Measurements from ENCODE around the gene HLA-DRA.
"Not testable (repeated sequence)": the region's sequence is repeated elsewhere in the genome, so short reads cannot be mapped to it uniquely, and the experiment has no call there.

HLA-DRA gene

GRCh38 chr6:32432050-32432450 is 7.6 kb upstream of the HLA-DRA start:
- peak; percentile 66 for DNase-seq

GRCh38 chr6:32433950-32434349 is 5.7 kb upstream of the HLA-DRA start:
- DNase-seq: not testable (repeated sequence)

- no peak for DNase-seq
Measured at GRCh38 chr6:32436186-32436585, 3.5 kb upstream of the HLA-DRA start.

DNA sequence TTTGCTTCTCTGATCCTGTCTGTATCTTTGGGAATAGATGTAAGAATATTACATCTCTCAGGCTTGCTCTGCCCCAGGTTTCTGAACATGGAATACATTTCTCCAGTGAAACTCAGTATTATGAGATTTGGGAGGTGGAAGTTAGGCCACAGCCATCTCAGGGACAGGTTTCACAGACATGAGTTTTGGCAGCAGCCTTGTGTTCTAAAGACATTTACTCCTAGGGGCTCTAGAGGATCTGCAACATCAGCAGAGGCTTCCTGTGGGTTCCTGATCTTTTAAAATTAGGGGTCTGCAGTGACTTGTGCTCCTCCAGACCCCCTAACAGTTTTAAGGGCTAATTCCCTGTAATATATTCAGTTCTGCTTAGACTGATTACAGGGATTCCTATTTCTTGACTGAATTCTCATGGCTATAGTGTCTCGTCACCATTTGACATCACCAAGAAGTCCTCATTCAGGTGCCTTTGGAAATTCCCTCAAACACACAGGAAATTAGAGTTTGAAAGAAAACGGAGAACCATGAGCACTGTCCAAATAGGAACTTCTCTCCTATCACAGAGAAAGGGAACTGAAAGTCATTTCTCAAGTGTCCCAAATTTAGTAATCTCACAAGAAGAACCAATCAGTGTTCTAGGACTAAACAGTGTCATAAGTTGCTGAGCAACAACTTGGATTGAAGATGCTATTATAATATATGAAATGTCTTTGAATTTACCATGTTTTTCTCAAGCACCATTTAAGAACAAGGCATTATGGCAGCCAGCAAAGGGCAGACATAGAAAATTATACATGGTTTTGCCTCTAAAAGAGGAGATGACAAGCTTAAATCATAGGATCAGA is 2.5 kb upstream of the HLA-DRA start:
- peak; percentile 97 for DNase-seq

- DNase-seq: no peak
Measured at GRCh38 chr6:32439139-32439538, 548 bp upstream of the HLA-DRA start.

DNA sequence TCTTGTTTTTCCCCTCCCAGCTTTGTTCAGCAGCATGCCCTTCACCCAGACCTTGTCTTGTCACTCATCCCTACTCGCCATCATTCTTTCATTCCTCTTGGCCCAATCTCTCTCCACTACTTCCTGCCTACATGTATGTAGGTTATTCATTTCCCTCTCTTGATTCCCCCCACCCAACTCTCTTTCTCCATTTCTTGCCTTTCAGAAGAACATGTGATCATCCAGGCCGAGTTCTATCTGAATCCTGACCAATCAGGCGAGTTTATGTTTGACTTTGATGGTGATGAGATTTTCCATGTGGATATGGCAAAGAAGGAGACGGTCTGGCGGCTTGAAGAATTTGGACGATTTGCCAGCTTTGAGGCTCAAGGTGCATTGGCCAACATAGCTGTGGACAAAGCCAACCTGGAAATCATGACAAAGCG is 2.6 kb downstream of the HLA-DRA start:
- no peak for DNase-seq

- no peak for DNase-seq
Measured at GRCh38 chr6:32442977-32443552, 3.4 kb downstream of the HLA-DRA start.

DNA sequence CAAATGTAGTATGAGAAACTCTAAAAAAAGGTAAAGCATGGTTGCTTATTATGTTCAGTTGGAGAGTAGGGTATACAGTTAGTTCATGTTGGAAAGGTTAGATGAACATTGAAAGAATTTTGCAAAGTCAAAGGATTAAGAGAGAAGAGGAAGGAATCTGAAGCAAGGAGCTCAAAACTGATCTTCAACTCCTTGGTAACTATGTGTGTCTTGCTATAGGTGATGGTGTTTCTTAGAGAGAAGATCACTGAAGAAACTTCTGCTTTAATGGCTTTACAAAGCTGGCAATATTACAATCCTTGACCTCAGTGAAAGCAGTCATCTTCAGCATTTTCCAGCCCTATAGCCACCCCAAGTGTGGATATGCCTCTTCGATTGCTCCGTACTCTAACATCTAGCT is 4.7 kb downstream of the HLA-DRA start:
- DNase-seq: no peak

- no peak for DNase-seq
Measured at GRCh38 chr6:32445321-32445854, 5.7 kb downstream of the HLA-DRA start.

- DNase-seq: no peak
Measured at GRCh38 chr6:32447932-32448331, 8.2 kb downstream of the HLA-DRA start.

DNA sequence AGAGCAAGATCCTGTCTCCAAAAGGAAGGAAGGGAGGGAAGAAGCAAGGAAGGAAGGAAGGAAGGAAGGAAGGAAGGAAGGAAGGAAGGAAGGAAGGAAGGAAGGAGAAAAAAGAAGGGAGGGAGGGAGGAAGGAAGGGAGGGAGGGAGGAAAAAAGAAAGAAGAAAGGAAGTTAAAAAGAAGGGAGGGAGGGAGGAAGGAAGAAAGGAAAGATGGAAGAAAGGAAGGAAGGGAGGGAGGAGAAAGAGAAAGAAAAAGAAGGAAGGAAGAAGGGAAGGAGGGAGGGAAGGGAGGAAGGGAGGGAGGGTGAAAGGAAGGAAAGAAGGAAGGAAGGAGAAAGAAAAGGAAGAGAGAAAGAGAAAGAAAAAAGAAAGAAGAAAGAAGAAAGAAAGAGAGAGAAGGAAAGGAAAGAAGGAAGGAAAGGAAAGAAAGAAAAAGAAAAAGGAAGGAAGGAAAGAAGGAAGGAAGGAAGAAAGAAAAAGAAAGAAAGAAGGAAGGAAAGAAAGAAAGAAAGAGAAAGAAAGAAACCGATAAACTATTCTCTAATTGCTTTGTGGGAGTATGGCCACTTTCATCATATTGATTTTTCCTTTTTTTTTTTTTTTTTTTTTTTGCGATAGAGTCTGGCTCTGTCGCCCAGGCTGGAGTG is 9.5 kb downstream of the HLA-DRA start:
- DNase-seq: no peak

DNA sequence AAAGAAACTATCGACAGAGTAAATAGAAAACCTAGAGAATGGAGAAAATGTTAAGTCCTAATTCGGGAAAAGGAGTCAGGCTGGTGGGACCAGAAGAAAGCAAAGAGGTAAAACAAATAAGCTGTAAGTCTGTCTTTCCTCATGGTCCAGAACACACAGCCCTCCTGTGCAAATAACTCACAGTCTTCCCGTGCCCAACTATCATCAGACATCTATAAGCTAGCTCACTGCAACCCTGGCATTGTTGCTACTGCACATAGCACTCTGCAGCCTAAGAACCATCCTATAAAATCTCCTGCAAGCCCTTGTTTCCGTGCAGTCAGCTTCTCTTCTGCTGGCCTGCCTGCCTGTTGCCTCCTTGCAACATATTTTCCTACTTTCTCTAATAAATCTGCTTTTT is 17.4 kb downstream of the HLA-DRA start:
- DNase-seq: no peak

- DNase-seq: no peak
Measured at GRCh38 chr6:32459781-32460424, 20.2 kb downstream of the HLA-DRA start.

- no peak for DNase-seq
Measured at GRCh38 chr6:32460528-32460927, 20.8 kb downstream of the HLA-DRA start.

DNA sequence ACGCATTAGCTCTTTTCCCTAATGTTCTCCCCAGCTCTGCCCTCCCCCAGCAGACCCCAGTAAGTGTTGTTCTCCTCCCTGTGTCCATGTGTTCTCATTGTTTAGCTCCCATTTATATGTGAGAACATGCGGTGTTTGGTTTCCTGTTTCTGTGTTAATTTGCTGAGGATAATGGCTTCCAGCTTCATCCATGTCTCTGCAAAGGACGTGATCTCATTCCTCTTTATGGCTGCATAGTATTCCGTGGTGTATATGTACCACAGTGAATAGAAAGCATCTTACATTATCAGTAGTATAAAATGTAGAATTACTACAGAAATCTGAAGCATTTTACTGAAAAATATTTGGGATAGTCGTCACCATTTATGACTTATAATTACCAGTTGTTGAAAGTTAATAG is 21.8 kb downstream of the HLA-DRA start:
- DNase-seq: no peak

GRCh38 chr6:32462609-32463008 is 22.9 kb downstream of the HLA-DRA start:
- peak; percentile 84 for DNase-seq

- not testable (repeated sequence) for DNase-seq
Measured at GRCh38 chr6:32467743-32468503, 28.2 kb downstream of the HLA-DRA start.

GRCh38 chr6:32472781-32473375 is 33.2 kb downstream of the HLA-DRA start:
- DNase-seq: peak; percentile 91

DNA sequence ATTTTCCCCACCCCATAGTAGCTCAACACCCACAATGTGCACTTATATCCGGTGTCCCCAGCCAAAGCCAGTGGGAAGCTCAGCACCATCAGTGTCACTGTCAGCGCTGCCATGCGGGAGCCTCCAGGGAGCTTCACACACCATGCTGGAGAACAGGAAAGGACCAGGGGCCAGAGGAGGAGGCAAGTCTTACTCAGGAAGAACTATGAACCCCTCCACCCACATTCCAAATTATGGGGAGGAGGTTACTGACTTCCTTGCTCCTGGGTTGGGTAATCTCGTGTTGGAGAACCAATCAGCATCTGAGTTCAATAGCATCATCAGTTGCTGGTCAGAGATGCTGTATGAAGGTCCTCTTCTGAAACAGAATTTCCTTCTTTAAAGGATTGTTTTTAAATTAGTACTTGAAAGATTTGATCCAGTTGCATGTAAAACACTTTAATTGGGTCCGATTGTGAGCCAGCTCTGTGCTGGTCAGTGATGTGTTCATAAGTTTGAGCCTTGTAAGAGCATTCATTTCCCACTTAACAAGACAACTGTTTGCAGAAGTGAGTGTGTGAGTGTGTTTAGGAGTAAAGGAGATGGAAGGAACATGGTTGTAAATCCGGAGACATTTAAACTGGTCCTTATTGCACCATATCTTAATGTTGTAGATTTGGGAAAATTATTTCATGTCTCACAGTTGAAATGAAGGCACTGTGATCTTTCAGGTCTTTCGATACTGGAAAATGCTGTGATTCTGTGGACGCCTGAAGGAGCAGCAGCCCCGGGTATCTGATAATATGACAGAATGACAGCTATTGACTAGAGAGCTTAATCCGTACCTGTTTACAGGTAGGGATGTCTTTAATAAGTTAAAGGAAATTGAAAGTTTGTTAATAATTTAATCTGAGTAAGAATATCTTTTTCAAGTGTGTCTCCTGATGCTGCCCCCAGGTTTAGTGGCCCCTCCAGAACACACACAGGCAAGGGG is 34.0 kb downstream of the HLA-DRA start:
- DNase-seq: peak; percentile 45

- no peak for DNase-seq
Measured at GRCh38 chr6:32475392-32476206, 35.9 kb downstream of the HLA-DRA start.
